ENCODE measurements around the gene IL10.
A peak's percentile ranks its signal among the peaks of the same experiment; 100 is the strongest.

Gene IL10

DNA sequence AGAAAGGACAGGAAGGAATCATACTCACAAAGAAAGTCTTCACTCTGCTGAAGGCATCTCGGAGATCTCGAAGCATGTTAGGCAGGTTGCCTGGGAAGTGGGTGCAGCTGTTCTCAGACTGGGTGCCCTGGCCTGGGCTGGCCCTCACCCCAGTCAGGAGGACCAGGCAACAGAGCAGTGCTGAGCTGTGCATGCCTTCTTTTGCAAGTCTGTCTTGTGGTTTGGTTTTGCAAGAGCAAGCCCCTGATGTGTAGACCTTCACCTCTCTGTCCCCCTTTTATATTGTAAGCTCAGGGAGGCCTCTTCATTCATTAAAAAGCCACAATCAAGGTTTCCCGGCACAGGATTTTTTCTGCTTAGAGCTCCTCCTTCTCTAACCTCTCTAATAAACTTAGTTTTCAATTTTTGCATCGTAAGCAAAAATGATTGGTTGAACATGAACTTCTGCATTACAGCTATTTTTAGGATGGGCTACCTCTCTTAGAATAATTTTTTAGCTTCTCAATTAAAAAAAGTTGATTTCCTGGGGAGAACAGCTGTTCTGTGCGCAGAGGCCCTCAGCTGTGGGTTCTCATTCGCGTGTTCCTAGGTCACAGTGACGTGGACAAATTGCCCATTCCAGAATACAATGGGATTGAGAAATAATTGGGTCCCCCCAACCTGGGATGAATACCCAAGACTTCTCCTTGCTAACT is at the start of gene IL10:
TSS of gene IL10 (minus strand) at position 252 of the 695 bp plus-strand sequence. CDS start at position 193, 59 bp downstream.
- DNase-seq (ENCODE audit: low spot score), result no peak

DNA sequence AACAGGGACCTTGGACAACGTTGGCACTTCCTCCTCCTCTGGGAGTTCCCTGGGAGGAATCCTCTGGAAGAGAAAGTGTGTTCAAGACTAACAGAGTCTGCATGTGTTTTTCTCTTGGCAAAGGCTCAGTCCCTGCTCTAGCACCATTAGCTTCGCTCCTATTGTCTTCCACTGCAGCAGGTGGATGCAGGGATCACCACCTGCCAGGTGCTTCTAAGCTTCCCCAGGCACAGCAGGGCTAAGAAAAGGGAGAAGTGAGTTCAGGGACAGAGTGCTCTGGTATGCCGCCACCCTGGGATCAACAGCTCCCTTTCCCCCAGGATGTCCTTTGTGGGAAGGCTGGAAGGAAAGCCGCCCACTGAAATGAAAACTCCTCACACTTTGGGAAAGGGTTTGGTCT is 49.2 kb upstream of the IL10 start:
- no peak for DNase-seq (ENCODE audit: low spot score)

DNA sequence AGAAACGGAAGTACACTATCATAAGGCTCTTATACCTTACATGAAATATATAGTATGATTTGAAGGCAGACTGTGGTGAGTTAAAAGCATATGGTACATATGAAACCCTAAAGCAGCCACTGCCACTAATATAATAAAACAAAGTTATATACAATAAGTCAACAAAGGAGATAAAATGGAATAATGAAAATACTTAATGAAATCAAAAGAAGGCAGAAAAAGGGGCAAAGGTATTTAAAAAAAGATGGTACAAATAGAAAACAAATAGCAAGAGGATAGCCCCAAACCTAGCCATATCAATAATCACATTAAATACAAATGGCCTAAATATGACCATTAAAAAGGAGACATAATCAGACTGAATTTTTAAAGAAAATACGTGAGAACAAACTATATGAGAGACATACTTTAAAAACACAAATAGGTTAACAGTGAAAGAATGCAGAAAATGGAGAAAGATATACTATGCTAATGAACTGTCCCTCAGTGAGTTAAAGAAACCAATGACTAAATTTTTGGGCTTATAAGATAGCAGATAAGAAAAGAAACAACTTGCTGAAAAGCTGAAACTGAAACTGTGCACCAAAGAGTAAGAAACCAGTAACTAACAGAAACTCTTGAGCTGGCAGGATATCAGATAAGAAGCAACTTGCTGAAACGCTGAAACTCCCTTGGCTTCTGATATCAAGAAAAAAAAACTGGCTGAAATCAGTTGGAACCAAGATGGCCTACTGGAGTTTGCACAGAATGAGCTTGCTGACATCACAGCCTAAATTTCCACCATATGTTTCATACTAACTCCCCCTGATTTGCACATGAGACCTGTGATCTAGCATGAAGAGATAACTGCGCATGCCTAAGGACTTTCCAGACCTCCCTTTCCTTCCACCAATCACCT is 44.3 kb upstream of the IL10 start:
- no peak for DNase-seq (ENCODE audit: low spot score)

DNA sequence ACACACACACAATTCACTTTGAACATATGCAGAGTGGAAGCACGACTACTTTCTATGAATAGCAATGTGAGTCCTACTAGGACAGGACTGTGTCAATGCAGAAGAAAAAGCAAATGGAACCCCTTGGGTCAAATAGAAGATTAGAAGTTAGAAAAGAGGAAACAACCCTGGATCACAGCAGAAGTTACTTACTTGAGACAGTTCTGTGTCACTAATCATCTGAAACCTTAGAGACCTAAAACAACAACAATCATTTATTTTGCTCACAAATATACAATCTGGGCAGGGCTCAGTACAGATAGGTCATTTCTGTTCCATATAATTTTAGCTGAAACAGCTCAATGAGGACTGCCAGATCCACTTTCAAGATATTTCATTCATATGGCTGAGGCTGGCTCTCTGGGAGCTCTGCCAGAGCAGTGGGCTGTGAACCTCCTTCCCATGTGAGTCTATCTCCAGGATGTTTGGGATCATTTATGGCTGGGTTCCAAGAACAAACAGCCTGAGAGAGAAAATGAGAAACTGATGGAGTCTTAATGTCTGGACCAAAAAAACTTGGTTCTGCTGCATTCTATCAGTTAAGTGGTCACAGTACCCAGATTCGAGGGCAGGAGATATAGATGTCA is 42.5 kb upstream of the IL10 start:
- peak; percentile 73 for DNase-seq (ENCODE audit: low spot score)

DNA sequence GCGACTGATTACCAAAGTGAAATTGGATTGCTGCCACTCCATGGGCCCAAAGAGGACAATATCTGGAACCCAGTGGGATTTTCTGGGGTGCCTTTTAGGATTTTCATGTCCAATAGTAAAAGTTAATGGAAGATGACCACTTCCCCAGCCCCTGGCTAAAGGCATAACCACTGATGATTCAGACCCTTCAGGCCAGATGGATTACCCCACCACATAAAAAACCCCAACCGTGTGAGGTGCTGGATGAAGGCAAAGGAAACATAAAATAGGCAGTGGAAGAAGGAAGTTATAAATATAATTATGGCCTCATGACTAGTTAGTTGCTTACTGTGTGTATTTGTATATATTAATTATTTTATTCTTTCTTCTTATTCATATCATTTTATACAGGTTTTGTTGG is 40.2 kb upstream of the IL10 start:
- no peak for DNase-seq (ENCODE audit: low spot score)

DNA sequence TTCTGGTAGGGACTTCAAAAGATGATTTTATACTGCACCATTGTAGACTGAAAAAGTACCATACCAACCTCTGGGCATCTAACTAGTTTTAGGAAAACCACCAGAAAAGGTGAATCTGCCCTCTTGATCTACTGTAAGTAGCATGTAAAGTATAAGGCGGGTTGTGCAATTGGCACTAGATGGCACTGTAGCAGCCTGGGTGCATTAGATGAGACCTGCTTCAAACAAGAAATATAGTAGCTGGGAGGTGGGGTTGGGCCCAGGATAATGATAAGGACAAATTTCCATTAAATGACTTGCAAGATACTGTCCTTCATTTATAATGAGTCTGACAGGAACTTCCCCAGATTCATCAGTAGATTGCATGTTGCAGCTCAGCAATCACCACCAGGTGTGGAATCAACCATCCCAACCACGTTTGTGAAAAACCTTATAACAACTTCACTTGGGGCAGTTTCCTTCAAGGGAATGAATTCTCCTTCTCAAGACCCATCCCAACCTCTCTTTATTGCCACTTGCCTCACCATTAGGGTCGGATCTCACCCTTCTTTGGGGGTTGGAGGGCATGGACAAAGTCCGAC is 37.3 kb upstream of the IL10 start:
- peak; percentile 38 for DNase-seq (ENCODE audit: low spot score)

DNA sequence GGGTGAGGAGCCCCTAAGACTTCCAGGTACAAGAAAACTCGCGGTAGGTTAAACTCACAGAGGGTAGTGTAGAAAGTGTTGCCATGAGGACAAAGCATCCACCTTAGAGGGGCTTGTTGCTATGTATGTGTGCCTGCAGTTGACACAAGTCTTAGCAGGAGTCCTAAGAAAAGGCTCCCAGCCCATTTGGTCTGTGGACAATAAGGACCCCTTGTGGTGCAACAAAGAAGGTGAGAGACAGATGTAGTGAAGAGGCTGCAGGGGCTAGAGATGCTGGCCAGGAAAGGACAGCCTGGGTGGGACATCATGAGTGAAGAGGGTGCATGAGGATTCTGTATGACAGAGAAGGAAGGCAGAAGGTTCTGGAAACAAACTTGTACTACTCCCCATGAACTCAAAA is 36.3 kb upstream of the IL10 start:
- peak; percentile 54 for DNase-seq (ENCODE audit: low spot score)

DNA sequence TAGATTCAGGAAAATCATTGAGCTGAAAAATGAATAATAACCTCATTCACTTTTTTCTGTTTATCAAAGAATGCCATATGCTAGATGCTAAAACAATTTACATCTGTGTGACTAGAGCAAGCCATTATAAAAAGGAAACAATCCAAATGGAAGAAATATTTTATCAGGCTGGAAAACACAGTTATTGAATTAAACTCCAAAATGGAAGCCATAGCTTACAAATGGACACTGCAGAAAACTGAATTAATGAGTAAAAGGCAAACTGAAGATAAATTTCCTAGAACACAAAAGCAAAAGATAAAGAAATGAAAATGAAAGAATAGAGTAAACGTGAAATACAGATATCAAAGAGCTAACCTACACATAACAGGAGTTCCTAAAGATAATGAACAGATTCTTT is 33.1 kb upstream of the IL10 start:
- no peak for DNase-seq (ENCODE audit: low spot score)

DNA sequence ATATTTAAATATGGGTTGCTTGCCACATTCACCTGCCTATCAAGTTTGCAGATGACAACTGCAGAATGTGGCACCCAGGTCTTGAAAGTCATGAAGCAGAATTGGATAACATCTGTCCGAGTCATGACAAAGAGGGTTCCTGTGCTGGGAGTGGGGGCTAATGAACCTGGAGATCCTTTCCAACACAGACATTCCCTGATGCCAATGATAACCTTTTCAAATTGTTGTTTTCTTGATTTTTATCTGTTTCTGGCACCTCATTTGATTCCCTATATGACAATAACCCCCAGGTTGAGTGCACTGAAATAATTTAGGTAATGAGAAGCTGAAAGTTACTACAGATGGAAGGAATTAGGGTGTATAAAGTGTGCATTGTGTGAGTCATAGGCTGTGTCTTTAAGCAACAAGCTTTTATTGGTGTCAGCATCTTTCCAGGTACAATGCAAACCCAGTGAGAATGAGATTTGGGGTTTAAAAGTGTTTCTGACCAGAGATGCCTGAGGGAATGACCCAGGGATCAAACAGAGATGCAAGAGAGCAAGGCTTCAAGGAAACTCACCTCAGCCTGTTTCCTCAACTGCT is 32.0 kb upstream of the IL10 start:
- no peak for DNase-seq (ENCODE audit: low spot score)

DNA sequence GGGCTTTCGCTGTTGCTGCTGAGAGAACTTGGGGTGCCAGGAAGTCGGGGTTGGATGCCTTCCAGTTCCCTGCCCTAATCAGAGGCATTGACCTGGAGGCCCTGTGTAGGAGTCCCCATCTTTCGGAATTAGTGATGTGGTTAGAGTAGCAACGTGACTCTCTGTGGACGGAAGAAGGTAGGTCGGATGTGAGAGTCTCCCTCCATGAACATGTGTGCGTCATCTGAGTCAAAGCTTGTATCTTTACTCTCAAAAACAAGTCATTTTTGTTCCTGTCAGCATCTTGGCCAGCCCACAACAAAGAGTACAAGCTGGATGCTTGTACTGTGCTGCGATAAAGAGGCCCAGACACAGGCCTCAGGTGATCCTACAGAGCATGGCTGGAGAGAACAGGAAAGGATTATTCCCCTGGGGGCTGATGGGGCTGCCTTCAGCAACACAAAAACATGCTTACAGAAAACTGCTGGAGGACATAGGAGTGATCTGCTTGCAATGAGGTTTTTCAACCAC is 31.0 kb upstream of the IL10 start:
- DNase-seq (ENCODE audit: low spot score), result no peak

DNA sequence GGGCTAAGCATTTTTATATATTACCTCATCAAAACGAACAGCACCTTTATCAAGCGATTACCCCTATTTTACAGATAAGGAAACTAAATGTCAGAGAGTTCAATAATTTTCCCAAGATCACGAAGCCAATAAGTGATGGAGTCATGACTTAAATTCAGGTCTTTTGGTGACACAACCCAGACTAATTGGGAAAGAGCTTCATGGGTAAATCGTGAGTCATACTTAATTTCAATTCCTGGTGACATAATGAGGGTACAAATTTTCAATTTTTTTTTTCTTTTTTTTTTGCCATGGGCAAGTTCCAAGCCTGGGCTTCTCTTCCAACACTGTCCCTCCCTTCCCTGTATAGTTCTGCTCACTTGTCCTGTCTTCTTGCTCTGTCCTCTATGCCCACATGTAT is 30.1 kb upstream of the IL10 start:
- DNase-seq (ENCODE audit: low spot score), result no peak

DNA sequence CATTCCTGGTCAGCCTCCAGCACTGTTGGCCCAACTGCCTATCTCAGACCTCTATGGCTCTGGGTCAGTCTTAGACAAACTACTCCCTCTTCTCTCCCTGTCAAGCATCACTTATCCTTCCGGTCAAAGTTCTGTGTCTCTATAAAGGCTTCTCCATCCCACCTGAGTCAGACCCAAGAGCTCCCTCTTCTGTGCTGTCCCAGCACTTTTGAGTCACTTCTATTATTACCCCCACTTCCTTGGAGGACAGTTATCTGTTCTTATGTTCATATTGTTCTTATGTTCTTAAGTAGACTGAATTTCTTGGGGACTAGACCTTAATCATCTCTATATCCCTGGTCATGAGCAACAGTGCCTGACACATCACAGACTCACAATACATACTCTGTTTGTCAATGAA is 29.2 kb upstream of the IL10 start:
- no peak for DNase-seq (ENCODE audit: low spot score)

DNA sequence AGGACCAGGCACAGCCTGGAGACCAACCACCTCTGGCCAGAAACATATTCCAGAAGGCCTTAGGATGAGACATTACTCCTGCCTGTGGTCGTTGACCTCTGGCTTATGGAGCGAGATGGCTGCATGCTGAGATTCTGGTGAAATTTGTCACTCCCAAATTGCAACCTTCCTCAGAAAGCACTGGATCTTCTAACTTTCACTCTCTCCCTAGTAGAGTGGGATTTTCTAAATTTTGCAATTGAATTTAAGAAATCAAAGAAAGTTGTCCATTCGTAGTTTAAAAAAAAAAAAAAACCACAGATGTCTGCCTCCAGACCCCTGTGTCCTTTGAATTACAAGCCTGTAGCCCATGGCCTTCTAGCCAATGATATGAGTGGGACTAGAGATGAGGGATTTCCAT is 28.6 kb upstream of the IL10 start:
- no peak for DNase-seq (ENCODE audit: low spot score)

DNA sequence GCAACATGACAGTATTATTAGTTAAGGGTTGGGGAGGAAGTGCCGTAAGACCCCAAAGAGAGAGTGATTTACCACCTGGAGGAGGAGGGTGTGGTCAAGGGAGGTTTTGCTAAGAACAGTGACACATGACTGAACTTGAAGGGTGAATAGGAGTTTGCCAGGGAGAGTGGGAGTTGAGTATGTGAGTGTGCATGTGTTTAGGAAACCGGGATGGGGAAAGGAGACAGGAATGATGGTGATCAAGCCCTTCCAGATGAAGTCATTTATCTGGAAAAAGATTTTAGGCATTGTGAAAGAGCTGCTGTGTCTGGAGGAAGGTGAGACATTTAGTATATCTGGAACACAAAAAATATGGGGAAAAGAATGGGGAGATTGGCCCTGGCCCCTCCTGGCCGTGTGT is 28.1 kb upstream of the IL10 start:
- no peak for DNase-seq (ENCODE audit: low spot score)

DNA sequence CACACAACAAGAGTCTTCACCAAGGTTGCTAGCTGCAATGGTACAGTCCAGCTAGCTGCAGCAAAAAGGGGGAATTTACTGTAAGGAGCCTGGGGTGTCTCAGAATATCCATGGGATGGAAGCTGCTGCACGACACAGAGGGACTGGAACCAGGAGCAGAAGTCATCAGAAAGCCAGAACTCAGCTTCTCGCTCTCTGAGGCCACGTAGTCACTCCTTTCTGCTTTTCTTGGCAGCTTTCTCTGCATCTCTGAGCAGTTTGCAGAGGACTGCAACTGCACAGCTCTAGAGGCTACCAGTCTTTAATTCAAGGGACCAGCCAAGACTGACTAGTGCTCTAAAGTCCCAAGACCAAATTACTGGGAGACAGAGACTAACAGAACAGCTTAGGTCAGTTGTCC is 27.0 kb upstream of the IL10 start:
- no peak for DNase-seq (ENCODE audit: low spot score)

DNA sequence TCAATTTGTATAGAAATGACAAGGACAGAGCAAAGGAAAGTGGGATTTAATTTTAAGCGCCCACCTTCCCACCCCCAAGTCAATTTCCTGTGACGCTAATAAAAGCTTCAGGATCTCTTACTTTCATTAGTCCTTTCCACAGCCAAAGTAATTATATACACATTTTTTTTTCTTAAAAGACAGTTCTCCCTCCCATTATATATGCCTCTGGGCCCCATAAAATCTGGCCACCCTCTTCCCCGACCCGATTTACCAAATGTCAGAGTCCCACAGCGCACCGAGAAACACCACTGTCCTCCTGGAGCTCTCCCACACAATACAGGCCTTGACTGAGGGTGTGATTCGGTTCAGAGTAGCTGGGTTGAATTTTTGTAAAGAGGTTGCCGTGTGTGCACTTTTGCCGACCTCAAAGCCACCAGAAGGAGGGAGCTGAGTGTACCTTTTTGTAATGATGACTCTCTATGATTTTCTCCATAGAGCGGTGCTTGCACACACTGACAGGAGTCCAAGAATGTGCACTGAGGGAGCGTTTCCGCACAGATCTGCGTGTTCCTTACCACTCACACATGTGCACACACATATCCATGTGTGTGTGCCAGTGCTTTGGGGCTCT is 26.2 kb upstream of the IL10 start:
- DNase-seq (ENCODE audit: low spot score), result no peak

DNA sequence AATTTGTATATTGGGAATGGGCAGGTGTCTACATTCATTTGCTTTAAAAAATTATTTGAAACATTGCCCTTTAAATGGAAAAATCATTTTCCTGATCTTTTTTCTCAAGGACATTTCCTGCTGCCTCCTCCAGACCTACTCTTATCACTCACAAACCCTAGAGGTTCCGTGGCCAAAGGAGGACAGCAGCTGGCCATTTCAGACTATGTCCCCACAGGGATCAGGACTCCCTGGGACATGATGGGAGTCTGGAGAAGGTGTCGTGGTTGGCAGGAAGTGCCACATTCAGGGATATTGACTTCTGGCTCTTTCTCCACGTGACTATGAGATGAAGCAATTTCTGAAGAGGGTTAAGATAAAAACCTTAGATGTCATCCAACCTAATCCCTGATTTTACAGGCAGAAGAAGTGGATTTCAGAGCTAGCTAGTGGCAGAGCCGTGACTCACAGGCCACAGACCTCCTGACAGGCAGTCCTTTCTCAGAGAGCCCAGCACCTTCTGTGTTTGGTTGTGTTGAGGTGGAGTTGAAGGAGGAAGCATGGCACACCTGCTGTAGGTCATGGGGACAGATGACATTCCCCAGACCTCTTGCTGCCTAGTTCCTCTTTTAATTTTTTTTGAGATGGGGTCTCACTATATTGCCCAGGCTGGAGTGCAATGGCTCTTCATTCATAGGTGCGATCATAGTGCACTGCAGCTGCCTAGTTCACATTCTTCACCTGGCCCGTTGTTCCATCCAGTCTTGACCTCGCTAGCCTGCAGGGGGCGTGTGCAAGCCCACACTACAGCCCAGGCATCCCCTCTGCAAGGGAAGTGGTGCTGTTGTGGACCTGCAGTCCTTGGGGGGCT is 25.5 kb upstream of the IL10 start:
- no peak for DNase-seq (ENCODE audit: low spot score)

DNA sequence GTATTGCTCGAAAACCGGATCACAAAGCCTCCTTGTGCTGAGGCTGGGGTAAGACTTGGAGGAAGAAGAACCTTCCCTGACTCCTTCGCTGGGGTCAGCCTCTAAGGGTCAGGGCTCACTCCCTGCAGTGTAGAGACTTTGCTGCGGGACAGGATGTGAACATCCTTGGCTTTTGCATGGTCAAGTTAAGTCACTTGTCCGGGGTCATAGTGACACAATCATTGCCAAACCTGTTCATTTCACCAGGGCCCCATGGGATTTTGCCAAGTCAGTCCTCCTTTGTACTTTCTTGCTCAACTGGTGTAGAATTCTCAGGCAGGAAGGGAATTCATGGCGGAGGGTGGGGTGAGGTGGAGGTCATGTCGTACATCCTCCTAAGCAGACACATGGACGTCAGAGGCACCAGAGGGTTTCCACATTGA is 24.7 kb upstream of the IL10 start:
- DNase-seq (ENCODE audit: low spot score), result no peak

DNA sequence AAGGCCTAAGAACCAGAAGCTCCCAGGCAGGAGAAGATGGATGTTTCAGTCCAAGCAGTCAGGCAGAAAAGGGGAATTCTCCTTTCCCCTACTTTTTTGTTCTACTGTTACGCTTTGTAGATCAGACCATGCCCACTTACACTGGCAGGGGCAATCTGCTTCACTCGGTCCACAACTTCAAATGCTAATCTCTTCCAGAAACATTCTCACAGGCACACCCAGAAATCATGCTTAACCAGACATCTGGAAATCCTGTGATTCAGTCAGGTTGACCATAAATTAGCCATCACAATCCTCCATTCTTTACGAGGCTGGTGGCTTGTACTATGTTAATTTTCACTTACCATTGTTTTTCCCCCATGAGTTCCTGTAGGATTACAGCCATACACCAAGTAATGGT is 23.8 kb upstream of the IL10 start:
- no peak for DNase-seq (ENCODE audit: low spot score)

DNA sequence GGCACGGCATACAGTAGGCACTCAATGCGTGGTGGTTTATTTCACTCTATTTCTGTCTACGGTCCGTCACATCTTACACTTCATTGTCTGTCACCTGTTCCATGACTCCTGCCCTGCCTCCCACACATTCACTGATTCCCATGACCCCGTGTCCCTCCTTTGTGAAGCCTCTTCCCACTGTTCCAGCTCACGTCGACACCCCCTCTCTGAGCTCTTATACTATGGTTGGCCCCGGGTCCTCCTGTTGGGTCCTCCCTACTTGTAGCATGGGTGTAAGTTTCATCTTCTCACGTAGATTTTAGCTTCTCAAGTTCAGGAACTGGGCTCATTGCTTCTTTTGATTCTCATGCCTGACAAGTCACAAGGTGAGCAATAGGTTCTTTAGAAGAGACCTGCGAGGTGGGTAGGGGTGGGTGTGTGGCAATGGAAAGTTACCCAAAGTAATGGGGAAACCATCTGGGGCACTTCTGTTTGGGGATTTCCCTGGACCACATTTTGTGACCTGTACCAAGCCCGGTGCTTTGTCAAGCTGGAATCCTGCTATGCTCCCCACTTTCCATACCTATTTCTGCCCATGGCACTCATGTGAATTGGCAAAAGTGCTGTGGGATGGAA is 22.1 kb upstream of the IL10 start:
- no peak for DNase-seq (ENCODE audit: low spot score)
